Panc1 (cell line): Measurements from ENCODE around the gene CHAF1A. TPM values are rescaled to one million over a fixed set of nuclear protein-coding genes. Genes with fewer than 3 reads are reported as not detected.

Experiments used
- ATAC-seq: fragments of 200-7000 bp; cut with Tn5 transposase; 2 replicates; pipeline ENCODE4 v1.9.1; 2020; ENCODE audit warnings: mild to moderate bottlenecking, moderate library complexity
- BruUV-seq: library from RNA; stranded (reverse); fragments of 400-500 nt; replicated peaks from 2 replicates; lab custom pipeline; 2021; lab: Mats Ljungman, UMichigan
- CTCF ChIA-PET: fragments of 300-600 bp; sonication (Branson Sonifier 250); formaldehyde crosslinking; loops from one replicate; lab custom pipeline; 2022; ENCODE audit warnings: antibody characterized with exemption; lab: Charles Lee
- POLR2A ChIA-PET: fragments of 300-600 bp; sonication (Branson Sonifier 250); formaldehyde crosslinking; loops from one replicate; lab custom pipeline; 2022; ENCODE audit warnings: antibody characterized with exemption; lab: Charles Lee
- DNase-seq: peaks from one replicate; pipeline ENCODE4 v3.0.0-alpha.2; 2010; ENCODE audit warnings: low read depth, low spot score
- H3K27ac ChIP-seq: 2 replicates; pipeline ENCODE4 v1.5.1; 2011; ENCODE audit warnings: mild to moderate bottlenecking, low read length, inconsistent platforms
- H3K27me3 ChIP-seq: fragments of 200-500 bp; sonication (Bioruptor generic); 2 replicates; pipeline ENCODE4 v1.6.0; 2014; ENCODE audit warnings: low read length, inconsistent platforms; ENCODE audit not compliant: control insufficient read depth, insufficient read depth
- H3K36me3 ChIP-seq: fragments of 200-500 bp; sonication (Bioruptor generic); 2 replicates; pipeline ENCODE4 v1.5.1; 2014; ENCODE audit warnings: inconsistent platforms, mild to moderate bottlenecking, low read length, moderate library complexity; ENCODE audit not compliant: control insufficient read depth, insufficient read depth
- H3K4me1 ChIP-seq: 2 replicates; pipeline ENCODE4 v1.5.1; 2011; ENCODE audit warnings: inconsistent platforms, mild to moderate bottlenecking, low read length, moderate library complexity; ENCODE audit not compliant: control insufficient read depth, insufficient read depth
- H3K4me3 ChIP-seq, 2 experiments: 2 replicates each; pipeline ENCODE4 v1.5.1; 2011 to 2012; ENCODE audit warnings: low read depth in 2 of 2, low read length in 2 of 2, mild to moderate bottlenecking in 2 of 2, inconsistent platforms in 1 of 2, moderate library complexity in 1 of 2
- H3K9me3 ChIP-seq: fragments of 200-500 bp; sonication (Bioruptor generic); 2 replicates; pipeline ENCODE4 v1.5.1; 2014; ENCODE audit warnings: low read depth, mild to moderate bottlenecking, inconsistent platforms, low read length, moderate library complexity; ENCODE audit not compliant: control insufficient read depth, insufficient read depth
- CTCF ChIP-seq: fragments of 450-650 bp; IDR thresholded peaks from 2 replicates; pipeline ENCODE4 v1.5.1; 2017; ENCODE audit warnings: mild to moderate bottlenecking
- POLR2AphosphoS5 ChIP-seq: IDR thresholded peaks from 2 replicates; pipeline ENCODE4 v1.6.1; 2012; ENCODE audit warnings: mild to moderate bottlenecking, low read depth, low read length, moderate library complexity
- REST ChIP-seq, 2 experiments: IDR thresholded peaks; 2 replicates each; pipeline ENCODE4 v1.6.1; 2011 to 2012; ENCODE audit warnings: low read depth in 2 of 2, control low read depth in 1 of 2, low read length in 1 of 2, mild to moderate bottlenecking in 1 of 2, moderate library complexity in 1 of 2; ENCODE audit not compliant: insufficient read depth in 1 of 2
- SIN3A ChIP-seq: IDR thresholded peaks from 2 replicates; pipeline ENCODE4 v1.6.1; 2012; ENCODE audit warnings: low read depth, mild to moderate bottlenecking, low read length, moderate library complexity, borderline replicate concordance; ENCODE audit not compliant: insufficient read depth
- TCF7L2 ChIP-seq: IDR thresholded peaks from 2 replicates; pipeline ENCODE4 v1.6.1; 2011; ENCODE audit warnings: mild to moderate bottlenecking, low read depth, low read length, inconsistent platforms
- in situ Hi-C: cut with HindIII; loops from 2 replicates; pipeline ENCODE4 v1.10.0; 2016; ENCODE audit warnings: low sequenced_read_pairs, low pct_unique_long_range_greater_than_20kb
- intact Hi-C: fragments of 100-400 bp; cut with micrococcal nuclease; formaldehyde crosslinking; loops from one replicate; pipeline ENCODE4 v1.10.0; 2022; ENCODE audit not compliant: unreplicated experiment
- total RNA-seq: library from RNA; stranded (reverse); gene quantifications from one replicate; pipeline ENCODE4 v1.2.1, GENCODE V29; 2021; ENCODE audit not compliant: unreplicated experiment

Gene CHAF1A
- total RNA-seq, 1 experiment from 2014 or later, result 45.4 TPM

GRCh38 chr19:4361152-4362046, 41.0 kb upstream of the CHAF1A start:
- TF ChIP-seq SIN3A (no peak), POLR2AphosphoS5 (0 out of 2 replicates have a peak, but pooled peaks have one; percentile 20)

GRCh38 chr19:4362101-4362828, 40.2 kb upstream of the CHAF1A start:
- TF ChIP-seq SIN3A (no peak), POLR2AphosphoS5 (peak; percentile 23; the same call in 1 of the 2 replicates), TCF7L2 (no peak)
- intact Hi-C loops, result no loop called here
- in situ Hi-C loops, result no loop called here

More at GRCh38 chr19:4361152-4362046, 41.0 kb upstream of the CHAF1A start:
- DNase-seq (no peak), ATAC-seq (peak; percentile 52)
- no peaks in the 10 kb centered on the region for H3K9me3 ChIP-seq
- H3K27ac ChIP-seq, result peak overlapping the region; percentile 61; the same call in 1 of the 2 replicates
- H3K4me1 ChIP-seq, result peaks cover 26% of the 10 kb centered on the region
- in situ Hi-C loops, result no loop called here
- no TSS peak for BruUV-seq
- CTCF ChIA-PET, result no interaction called here
- H3K27me3 ChIP-seq, result no peaks in the 10 kb centered on the region
- POLR2A ChIA-PET, result interaction anchor here (0.7 kb wide), 1 partner anchor 57 kb away, joined by 5 read pairs; no protein-coding TSS in a partner anchor
- no peaks in the 10 kb centered on the region for H3K36me3 ChIP-seq
- no peak overlapping the region for H3K4me3 ChIP-seq
- intact Hi-C loops, result no loop called here

GRCh38 chr19:4362831-4363545, 39.5 kb upstream of the CHAF1A start:
- ATAC-seq (peak; percentile 40), DNase-seq (no peak)
- intact Hi-C loops, result no loop called here

More at GRCh38 chr19:4362101-4362828, 40.2 kb upstream of the CHAF1A start:
- DNase-seq, result no peak
- Histone ChIP-seq H3K4me1 (peaks cover 26% of the 10 kb centered on the region), H3K27me3 (no peaks in the 10 kb centered on the region), H3K9me3 (no peaks in the 10 kb centered on the region), H3K4me3 (no peak overlapping the region), H3K36me3 (no peaks in the 10 kb centered on the region), H3K27ac (peak overlapping the region; percentile 12; the same call in 1 of the 2 replicates)
- POLR2A ChIA-PET, result no interaction called here
- ATAC-seq, result no peak; the same call in 1 of the 2 replicates
- no TSS peak for BruUV-seq
- CTCF ChIA-PET, result interaction anchor here (1.3 kb wide), 1 partner anchor 14 kb away, joined by 3 read pairs; no protein-coding TSS in a partner anchor

More at GRCh38 chr19:4362831-4363545, 39.5 kb upstream of the CHAF1A start:
- Histone ChIP-seq H3K36me3 (no peaks in the 10 kb centered on the region), H3K27me3 (no peaks in the 10 kb centered on the region), H3K4me1 (peaks cover 26% of the 10 kb centered on the region), H3K4me3 (no peak overlapping the region), H3K9me3 (no peaks in the 10 kb centered on the region), H3K27ac (peak overlapping the region; percentile 17; the same call in 1 of the 2 replicates)
- in situ Hi-C loops, result no loop called here
- ChIA-PET CTCF (interaction anchor here (0.6 to 1.3 kb wide), 3 partner anchors 11 to 899 kb away, joined by 3 to 5 read pairs (median 3); no protein-coding TSS in a partner anchor), POLR2A (no interaction called here)
- no TSS peak for BruUV-seq
- TF ChIP-seq SIN3A (no peak), POLR2AphosphoS5 (no peak), REST (IDR thresholded peaks at IDR 0.05; ENCODE audit: insufficient read depth in 1 of 2, low read depth in 2 of 2, low read length in 1 of 2) (no peak), CTCF (peak; percentile 75), TCF7L2 (no peak)
